ENCODE results near the gene CAMTA1.
A peak's percentile ranks its signal among the peaks of the same experiment; 100 is the strongest.
"Not testable (repeated sequence)": the region's sequence is repeated elsewhere in the genome, so short reads cannot be mapped to it uniquely, and the experiment has no call there.

Gene CAMTA1

GRCh38 chr1:7372477-7373120 lies 587.3 kb downstream of the CAMTA1 start:
- Histone ChIP-seq H3K36me3 (ENCODE audit: control insufficient read depth, insufficient read depth, low read length) (no peaks in the 10 kb centered on the region), H3K4me3 (ENCODE audit: low read depth, low read length) (no peak overlapping the region), H3K4me1 (ENCODE audit: control insufficient read depth, insufficient read depth, low read length) (peaks cover 9% of the 10 kb centered on the region), H3K27me3 (ENCODE audit: control insufficient read depth, insufficient read depth, low read length) (no peaks in the 10 kb centered on the region), H3K9ac (ENCODE audit: low read length) (no peak overlapping the region), H3K27ac (ENCODE audit: low read depth, low read length) (no peak overlapping the region), H3K9me3 (ENCODE audit: control insufficient read depth, insufficient read depth, low read depth, low read length) (no peaks in the 10 kb centered on the region)

- Histone ChIP-seq H3K9me3 (ENCODE audit: control insufficient read depth, insufficient read depth, low read depth, low read length) (no peaks in the 10 kb centered on the region), H3K4me3 (ENCODE audit: low read depth, low read length) (no peak overlapping the region), H3K9ac (ENCODE audit: low read length) (no peak overlapping the region), H3K27me3 (ENCODE audit: control insufficient read depth, insufficient read depth, low read length) (no peaks in the 10 kb centered on the region), H3K36me3 (ENCODE audit: control insufficient read depth, insufficient read depth, low read length) (no peaks in the 10 kb centered on the region), H3K27ac (ENCODE audit: low read depth, low read length) (no peak overlapping the region), H3K4me1 (ENCODE audit: control insufficient read depth, insufficient read depth, low read length) (peaks cover 9% of the 10 kb centered on the region)
Observed at GRCh38 chr1:7373251-7373650, 588.0 kb downstream of the CAMTA1 start.

- H3K4me1 ChIP-seq (ENCODE audit: control insufficient read depth, insufficient read depth, low read length) = peaks cover 12% of the 10 kb centered on the region
- no peak overlapping the region for H3K4me3 ChIP-seq (ENCODE audit: low read depth, low read length)
- H3K36me3 ChIP-seq (ENCODE audit: control insufficient read depth, insufficient read depth, low read length) = no peaks in the 10 kb centered on the region
- no peak overlapping the region for H3K27ac ChIP-seq (ENCODE audit: low read depth, low read length)
- no peak overlapping the region for H3K9ac ChIP-seq (ENCODE audit: low read length)
- H3K27me3 ChIP-seq (ENCODE audit: control insufficient read depth, insufficient read depth, low read length) = no peaks in the 10 kb centered on the region
- no peaks in the 10 kb centered on the region for H3K9me3 ChIP-seq (ENCODE audit: control insufficient read depth, insufficient read depth, low read depth, low read length)
Observed at GRCh38 chr1:7373876-7374562, 588.8 kb downstream of the CAMTA1 start.

GRCh38 chr1:7374563-7375160 lies 589.4 kb downstream of the CAMTA1 start:
- Histone ChIP-seq H3K27me3 (ENCODE audit: control insufficient read depth, insufficient read depth, low read length) (no peaks in the 10 kb centered on the region), H3K4me1 (ENCODE audit: control insufficient read depth, insufficient read depth, low read length) (peaks cover 18% of the 10 kb centered on the region), H3K9ac (ENCODE audit: low read length) (no peak overlapping the region), H3K36me3 (ENCODE audit: control insufficient read depth, insufficient read depth, low read length) (no peaks in the 10 kb centered on the region), H3K9me3 (ENCODE audit: control insufficient read depth, insufficient read depth, low read depth, low read length) (no peaks in the 10 kb centered on the region), H3K4me3 (ENCODE audit: low read depth, low read length) (no peak overlapping the region), H3K27ac (ENCODE audit: low read depth, low read length) (no peak overlapping the region)

GRCh38 chr1:7375329-7375728 lies 590.1 kb downstream of the CAMTA1 start:
- H3K27me3 ChIP-seq (ENCODE audit: control insufficient read depth, insufficient read depth, low read length) = no peaks in the 10 kb centered on the region
- H3K4me3 ChIP-seq (ENCODE audit: low read depth, low read length) = no peak overlapping the region
- H3K27ac ChIP-seq (ENCODE audit: low read depth, low read length) = no peak overlapping the region
- peaks cover 24% of the 10 kb centered on the region for H3K4me1 ChIP-seq (ENCODE audit: control insufficient read depth, insufficient read depth, low read length)
- no peaks in the 10 kb centered on the region for H3K9me3 ChIP-seq (ENCODE audit: control insufficient read depth, insufficient read depth, low read depth, low read length)
- no peaks in the 10 kb centered on the region for H3K36me3 ChIP-seq (ENCODE audit: control insufficient read depth, insufficient read depth, low read length)
- H3K9ac ChIP-seq (ENCODE audit: low read length) = no peak overlapping the region

GRCh38 chr1:7375781-7376660 lies 590.8 kb downstream of the CAMTA1 start:
- Histone ChIP-seq H3K4me1 (ENCODE audit: control insufficient read depth, insufficient read depth, low read length) (peaks cover 28% of the 10 kb centered on the region), H3K9ac (ENCODE audit: low read length) (no peak overlapping the region), H3K9me3 (ENCODE audit: control insufficient read depth, insufficient read depth, low read depth, low read length) (no peaks in the 10 kb centered on the region), H3K27ac (ENCODE audit: low read depth, low read length) (no peak overlapping the region), H3K36me3 (ENCODE audit: control insufficient read depth, insufficient read depth, low read length) (no peaks in the 10 kb centered on the region), H3K4me3 (ENCODE audit: low read depth, low read length) (no peak overlapping the region), H3K27me3 (ENCODE audit: control insufficient read depth, insufficient read depth, low read length) (no peaks in the 10 kb centered on the region)

GRCh38 chr1:7376676-7377075 lies 591.4 kb downstream of the CAMTA1 start:
- Histone ChIP-seq H3K36me3 (ENCODE audit: control insufficient read depth, insufficient read depth, low read length) (no peaks in the 10 kb centered on the region), H3K9ac (ENCODE audit: low read length) (no peak overlapping the region), H3K4me1 (ENCODE audit: control insufficient read depth, insufficient read depth, low read length) (peaks cover 28% of the 10 kb centered on the region), H3K9me3 (ENCODE audit: control insufficient read depth, insufficient read depth, low read depth, low read length) (no peaks in the 10 kb centered on the region), H3K27ac (ENCODE audit: low read depth, low read length) (no peak overlapping the region), H3K4me3 (ENCODE audit: low read depth, low read length) (no peak overlapping the region), H3K27me3 (ENCODE audit: control insufficient read depth, insufficient read depth, low read length) (no peaks in the 10 kb centered on the region)

- no peak overlapping the region for H3K27ac ChIP-seq (ENCODE audit: low read depth, low read length)
- H3K27me3 ChIP-seq (ENCODE audit: control insufficient read depth, insufficient read depth, low read length) = no peaks in the 10 kb centered on the region
- H3K4me1 ChIP-seq (ENCODE audit: control insufficient read depth, insufficient read depth, low read length) = peaks cover 28% of the 10 kb centered on the region
- no peaks in the 10 kb centered on the region for H3K36me3 ChIP-seq (ENCODE audit: control insufficient read depth, insufficient read depth, low read length)
- H3K9ac ChIP-seq (ENCODE audit: low read length) = no peak overlapping the region
- no peaks in the 10 kb centered on the region for H3K9me3 ChIP-seq (ENCODE audit: control insufficient read depth, insufficient read depth, low read depth, low read length)
- H3K4me3 ChIP-seq (ENCODE audit: low read depth, low read length) = no peak overlapping the region
Observed at GRCh38 chr1:7378346-7379130, 593.3 kb downstream of the CAMTA1 start.

- no peaks in the 10 kb centered on the region for H3K36me3 ChIP-seq (ENCODE audit: control insufficient read depth, insufficient read depth, low read length)
- H3K4me1 ChIP-seq (ENCODE audit: control insufficient read depth, insufficient read depth, low read length) = peaks cover 22% of the 10 kb centered on the region
- H3K4me3 ChIP-seq (ENCODE audit: low read depth, low read length) = peak overlapping the region; percentile 13; the same call in 1 of the 2 replicates
- peak overlapping the region; percentile 23 for H3K9ac ChIP-seq (ENCODE audit: low read length)
- no peaks in the 10 kb centered on the region for H3K27me3 ChIP-seq (ENCODE audit: control insufficient read depth, insufficient read depth, low read length)
- H3K9me3 ChIP-seq (ENCODE audit: control insufficient read depth, insufficient read depth, low read depth, low read length) = no peaks in the 10 kb centered on the region
- peak overlapping the region; percentile 1; the same call in 1 of the 2 replicates for H3K27ac ChIP-seq (ENCODE audit: low read depth, low read length)
Observed at GRCh38 chr1:7379441-7379971, 594.3 kb downstream of the CAMTA1 start.

GRCh38 chr1:7380068-7380467 lies 594.8 kb downstream of the CAMTA1 start:
- H3K36me3 ChIP-seq (ENCODE audit: control insufficient read depth, insufficient read depth, low read length); H3K9ac ChIP-seq (ENCODE audit: low read length); H3K27me3 ChIP-seq (ENCODE audit: control insufficient read depth, insufficient read depth, low read length); H3K9me3 ChIP-seq (ENCODE audit: control insufficient read depth, insufficient read depth, low read depth, low read length): not testable (repeated sequence)
- peak overlapping the region; percentile 1; the same call in 1 of the 2 replicates for H3K27ac ChIP-seq (ENCODE audit: low read depth, low read length)
- H3K4me3 ChIP-seq (ENCODE audit: low read depth, low read length) = peak overlapping the region; percentile 13; the same call in 1 of the 2 replicates
- H3K4me1 ChIP-seq (ENCODE audit: control insufficient read depth, insufficient read depth, low read length) = peaks cover 19% of the 10 kb centered on the region
